Measurements from ENCODE around the gene TAL1.

- TF ChIP-seq CTCF (conservative IDR thresholded peaks at IDR 0.05 in 1 of 2, IDR thresholded peaks at IDR 0.05 in 1 of 2; ENCODE audit: extremely low read depth in 1 of 2, insufficient read depth in 1 of 2, low read depth in 1 of 2, low read length in 2 of 2): no peak
- TF ChIP-seq EZH2 (IDR thresholded peaks at IDR 0.05; ENCODE audit: borderline replicate concordance, low read length): no peak
Observed at GRCh38 chr1:47181095-47181954, 50.7 kb downstream of the TAL1 start.
